Gastroesophageal sphincter (tissue), 4 donors: Measurements from ENCODE around the gene EGFLAM. TPM values are rescaled to one million over a fixed set of nuclear protein-coding genes. Genes with fewer than 3 reads are reported as not detected.

ENCODE experiments used
- ATAC-seq: fragments of 150-250 bp; one replicate; pipeline ENCODE4 v1.9.1; 2016; ENCODE audit warnings: mild to moderate bottlenecking, moderate library complexity
- H3K27ac ChIP-seq, 4 donors: fragments of 200-600 bp; sonication (generic) in 3 of 4; 1 replicate in 3 of 4; 2 replicates in 1 of 4; pipeline ENCODE4 v1.5.1; 2016 to 2019
- H3K27me3 ChIP-seq: fragments of 200-600 bp; sonication (generic); one replicate; pipeline ENCODE4 v1.5.1; 2019
- H3K36me3 ChIP-seq, 2 donors: fragments of 200-600 bp; sonication (generic); one replicate each; pipeline ENCODE4 v1.5.1; 2019; ENCODE audit warnings: control low read depth in 1 of 2
- H3K4me1 ChIP-seq, 3 donors: fragments of 200-600 bp; sonication (generic); 1 replicate in 2 of 3; 2 replicates in 1 of 3; pipeline ENCODE4 v1.5.1; 2016 to 2019; ENCODE audit warnings: control low read depth in 2 of 3
- H3K4me3 ChIP-seq, 2 donors: fragments of 200-600 bp; sonication (generic); one replicate each; pipeline ENCODE4 v1.5.1; 2019; ENCODE audit warnings: mild to moderate bottlenecking in 1 of 2, moderate library complexity in 1 of 2
- H3K9me3 ChIP-seq, 3 donors: fragments of 200-600 bp; sonication (generic); one replicate each; pipeline ENCODE4 v1.5.1; 2017 to 2019; ENCODE audit warnings: control low read depth in 2 of 3
- EP300 ChIP-seq: sonication (generic); formaldehyde crosslinking; IDR thresholded peaks from one replicate; pipeline ENCODE4 v1.6.1; 2017; ENCODE audit warnings: antibody characterized with exemption, mild to moderate bottlenecking
- POLR2A ChIP-seq, 2 donors: fragments of 450-650 bp; IDR thresholded peaks; one replicate each; pipeline ENCODE4 v1.6.1; 2017; ENCODE audit warnings: antibody characterized with exemption in 2 of 2, mild to moderate bottlenecking in 2 of 2, moderate library complexity in 1 of 2
- POLR2AphosphoS5 ChIP-seq: sonication (generic); formaldehyde crosslinking; IDR thresholded peaks from one replicate; pipeline ENCODE4 v1.6.1; 2017; ENCODE audit warnings: antibody characterized with exemption
- WGBS, 2 donors: methylation state at CpG; one replicate each; pipeline ENCODE4 v1.1.5; 2018; ENCODE audit warnings: low coverage in 1 of 2; 5-methylcytosine and 5-hydroxymethylcytosine counted together
- total RNA-seq, 4 donors: library from RNA; depleted of rRNA; stranded (reverse); fragments of >200 nt; gene quantifications; one replicate each; pipeline ENCODE4 v1.1.0, GENCODE V29; 2016
- TF ChIP-seq, protein P1 (sequence below), 4 experiments: fragments of 200-600 bp in 2 of 4; fragments of 450-650 bp in 2 of 4; sonication (generic) in 1 of 4; IDR thresholded peaks; one replicate each; pipeline ENCODE4 v1.5.1; 2017 to 2019; ENCODE audit warnings: antibody characterized with exemption in 4 of 4, mild to moderate bottlenecking in 2 of 4, moderate library complexity in 2 of 4

Gene EGFLAM
- total RNA-seq, 4 donors from 2014 or later, result 4.8 to 8.3 (median 7.7) TPM

- no peaks in the 10 kb centered on the region for H3K27me3 ChIP-seq
- no peaks in the 10 kb centered on the region for H3K36me3 ChIP-seq
- peak; percentile 57 for ATAC-seq
- H3K4me1 ChIP-seq, result peaks cover 0 to 27% (median 2%) of the 10 kb centered on the region in 3 donors
- H3K4me3 ChIP-seq, result no peak overlapping the region
- peak overlapping the region in 3 of 4 donors; percentile 4 to 41 (median 41) for H3K27ac ChIP-seq
- 28 to 65% methylated on average over 5 of the region's 5 CpGs for WGBS, 2 donors
- no peaks in the 10 kb centered on the region for H3K9me3 ChIP-seq
- no peak for TF ChIP-seq EP300
- TF ChIP-seq POLR2AphosphoS5, result no peak
- TF ChIP-seq, protein P1, sequence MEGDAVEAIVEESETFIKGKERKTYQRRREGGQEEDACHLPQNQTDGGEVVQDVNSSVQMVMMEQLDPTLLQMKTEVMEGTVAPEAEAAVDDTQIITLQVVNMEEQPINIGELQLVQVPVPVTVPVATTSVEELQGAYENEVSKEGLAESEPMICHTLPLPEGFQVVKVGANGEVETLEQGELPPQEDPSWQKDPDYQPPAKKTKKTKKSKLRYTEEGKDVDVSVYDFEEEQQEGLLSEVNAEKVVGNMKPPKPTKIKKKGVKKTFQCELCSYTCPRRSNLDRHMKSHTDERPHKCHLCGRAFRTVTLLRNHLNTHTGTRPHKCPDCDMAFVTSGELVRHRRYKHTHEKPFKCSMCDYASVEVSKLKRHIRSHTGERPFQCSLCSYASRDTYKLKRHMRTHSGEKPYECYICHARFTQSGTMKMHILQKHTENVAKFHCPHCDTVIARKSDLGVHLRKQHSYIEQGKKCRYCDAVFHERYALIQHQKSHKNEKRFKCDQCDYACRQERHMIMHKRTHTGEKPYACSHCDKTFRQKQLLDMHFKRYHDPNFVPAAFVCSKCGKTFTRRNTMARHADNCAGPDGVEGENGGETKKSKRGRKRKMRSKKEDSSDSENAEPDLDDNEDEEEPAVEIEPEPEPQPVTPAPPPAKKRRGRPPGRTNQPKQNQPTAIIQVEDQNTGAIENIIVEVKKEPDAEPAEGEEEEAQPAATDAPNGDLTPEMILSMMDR (IDR thresholded peaks at IDR 0.05), result no peak
- TF ChIP-seq POLR2A (IDR thresholded peaks at IDR 0.05), result no peak
Measured at GRCh38 chr5:38447786-38448185, 189.4 kb downstream of the EGFLAM start.

GRCh38 chr5:38448568-38449350 is 190.4 kb downstream of the EGFLAM start:
- Histone ChIP-seq H3K4me1 (peaks cover 0 to 27% (median 2%) of the 10 kb centered on the region in 3 donors), H3K27ac (no peak overlapping the region), H3K4me3 (no peak overlapping the region), H3K36me3 (no peaks in the 10 kb centered on the region), H3K9me3 (no peaks in the 10 kb centered on the region), H3K27me3 (no peaks in the 10 kb centered on the region)
- TF ChIP-seq POLR2A (IDR thresholded peaks at IDR 0.05) (no peak), POLR2AphosphoS5 (no peak), EP300 (no peak)
- TF ChIP-seq, protein P1 (IDR thresholded peaks at IDR 0.05), result no peak
- no peak for ATAC-seq
- WGBS, 2 donors, result 70 to 100% methylated on average over 4 to 5 of the region's 9 CpGs

DNA sequence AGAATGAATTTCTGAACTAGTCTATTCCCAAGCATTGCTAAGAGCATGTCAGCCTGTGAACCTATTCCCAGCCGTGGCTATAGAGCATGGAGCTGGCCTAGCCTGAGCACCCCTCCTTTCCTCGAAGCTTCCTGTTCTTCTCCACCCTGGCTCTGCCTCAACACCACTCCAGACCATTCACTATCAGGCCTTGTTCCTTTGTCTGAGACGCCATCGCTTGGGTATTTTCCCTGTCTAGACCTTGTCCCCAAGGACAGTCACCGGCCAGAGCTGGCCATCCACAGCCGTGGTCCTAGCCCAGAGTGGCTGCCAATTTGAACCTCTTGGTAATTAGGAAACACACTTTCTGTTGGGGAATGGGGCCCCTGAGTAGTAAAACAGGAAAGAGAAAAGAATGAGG is 192.3 kb downstream of the EGFLAM start:
- H3K4me3 ChIP-seq, result no peak overlapping the region
- ATAC-seq, result no peak
- no peaks in the 10 kb centered on the region for H3K36me3 ChIP-seq
- WGBS, 2 donors, result 83 to 100% methylated on average over 2 to 4 of the region's 6 CpGs
- no peaks in the 10 kb centered on the region for H3K9me3 ChIP-seq
- H3K27me3 ChIP-seq, result no peaks in the 10 kb centered on the region
- no peak for TF ChIP-seq POLR2AphosphoS5
- TF ChIP-seq POLR2A (IDR thresholded peaks at IDR 0.05), result no peak
- TF ChIP-seq, protein P1 (IDR thresholded peaks at IDR 0.05), result no peak
- no peak for TF ChIP-seq EP300
- peaks cover 0 to 16% (median 0%) of the 10 kb centered on the region in 3 donors for H3K4me1 ChIP-seq
- H3K27ac ChIP-seq, result no peak overlapping the region

- WGBS, 2 donors, result 49 to 73% methylated on average over 4 to 5 of the region's 9 CpGs
- no peaks in the 10 kb centered on the region for H3K36me3 ChIP-seq
- no peaks in the 10 kb centered on the region for H3K9me3 ChIP-seq
- TF ChIP-seq EP300, result no peak
- no peak for TF ChIP-seq POLR2A (IDR thresholded peaks at IDR 0.05)
- H3K27ac ChIP-seq, result no peak overlapping the region
- peaks cover 0 to 12% (median 0%) of the 10 kb centered on the region in 3 donors for H3K4me1 ChIP-seq
- no peaks in the 10 kb centered on the region for H3K27me3 ChIP-seq
- H3K4me3 ChIP-seq, result no peak overlapping the region
- ATAC-seq, result no peak
Measured at GRCh38 chr5:38451074-38451725, 192.8 kb downstream of the EGFLAM start.

DNA sequence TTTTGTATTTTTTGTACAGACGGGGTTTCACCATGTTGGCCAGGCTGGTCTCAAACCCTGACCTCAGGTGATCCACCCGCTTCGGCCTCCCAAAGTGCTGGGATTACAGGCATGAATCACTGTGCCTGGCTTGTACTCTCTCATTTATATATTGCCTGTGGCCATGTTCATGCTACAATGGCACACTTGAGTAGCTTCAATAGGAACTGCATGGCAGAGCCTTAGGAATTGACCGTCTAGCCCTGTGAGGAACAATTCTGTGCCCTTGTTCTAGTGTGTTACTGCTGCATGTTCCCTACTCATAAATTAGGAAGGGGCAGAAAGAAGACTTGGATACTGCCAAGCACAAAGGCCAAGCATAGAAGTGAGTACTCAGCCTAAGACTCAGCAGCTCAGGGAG is 193.8 kb downstream of the EGFLAM start:
- no peak for TF ChIP-seq POLR2A (IDR thresholded peaks at IDR 0.05)
- no peak for TF ChIP-seq EP300
- no peak for TF ChIP-seq POLR2AphosphoS5
- TF ChIP-seq, protein P1 (IDR thresholded peaks at IDR 0.05), result no peak
- ATAC-seq, result no peak
- 80 to 90% methylated on average over 1 to 2 of the region's 4 CpGs for WGBS, 2 donors
- Histone ChIP-seq H3K4me3 (no peak overlapping the region), H3K27me3 (no peaks in the 10 kb centered on the region), H3K9me3 (no peaks in the 10 kb centered on the region), H3K36me3 (no peaks in the 10 kb centered on the region), H3K27ac (no peak overlapping the region), H3K4me1 (peaks cover 0 to 12% (median 0%) of the 10 kb centered on the region in 3 donors)
